HG03108 (cell line): Measurements from ENCODE around the gene TRAF2.

ENCODE experiments used
- ATAC-seq: cut with Tn5 transposase; IDR thresholded peaks from one replicate; pipeline ENCODE4 v1.9.1; 2021; ENCODE audit warnings: moderate library complexity; ENCODE audit not compliant: unreplicated experiment

The TRAF2 gene

DNA sequence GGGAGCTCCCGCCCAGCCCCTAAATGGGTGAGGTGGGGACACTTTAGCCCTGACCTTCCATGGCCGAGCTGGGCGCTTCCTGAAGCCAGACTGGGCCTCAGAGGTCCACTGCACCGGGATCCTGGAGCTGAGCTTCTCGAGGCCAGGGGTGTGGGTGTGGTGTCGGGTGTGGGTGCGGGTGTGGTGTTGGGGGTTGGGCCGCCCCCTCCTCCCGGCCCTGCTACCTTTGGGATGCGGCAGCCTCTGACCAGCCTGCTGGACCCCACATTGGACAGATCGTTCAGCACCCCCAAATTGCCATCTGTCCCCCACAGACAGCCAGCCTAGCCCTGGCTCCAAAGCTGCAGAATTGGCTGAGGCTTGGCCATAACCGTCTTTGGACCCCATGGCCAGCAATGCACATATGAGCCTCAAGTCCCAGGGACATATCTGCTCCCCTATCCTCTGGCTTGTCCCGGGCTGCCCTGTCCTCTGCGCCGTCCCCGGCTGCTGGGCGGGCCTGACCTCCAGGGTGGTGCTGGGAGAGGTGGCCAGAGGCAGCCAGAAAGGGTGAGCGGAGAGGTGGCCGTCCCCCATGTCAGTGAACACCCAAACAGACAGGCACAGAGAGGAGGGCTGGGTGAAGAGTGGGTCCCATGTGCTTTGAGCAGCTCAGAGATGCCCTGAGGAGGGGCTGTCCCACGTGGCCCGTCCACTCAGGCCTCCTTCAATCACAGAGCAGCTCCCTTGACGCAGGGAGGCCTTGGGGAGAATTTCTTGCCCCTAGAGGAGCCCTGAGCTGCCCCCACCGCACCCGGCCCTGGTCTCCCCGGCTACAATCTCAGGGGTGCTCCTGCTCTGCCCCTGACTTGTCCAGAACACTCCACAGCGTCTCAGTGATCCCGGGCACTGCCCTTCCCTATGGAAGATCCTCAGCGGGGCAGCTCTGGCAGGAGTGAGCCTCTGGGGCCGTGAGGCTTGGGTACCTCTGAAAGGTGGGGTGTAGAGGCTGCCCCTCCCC lies 87.6 kb downstream of the TRAF2 start:
- ATAC-seq: no peak

DNA sequence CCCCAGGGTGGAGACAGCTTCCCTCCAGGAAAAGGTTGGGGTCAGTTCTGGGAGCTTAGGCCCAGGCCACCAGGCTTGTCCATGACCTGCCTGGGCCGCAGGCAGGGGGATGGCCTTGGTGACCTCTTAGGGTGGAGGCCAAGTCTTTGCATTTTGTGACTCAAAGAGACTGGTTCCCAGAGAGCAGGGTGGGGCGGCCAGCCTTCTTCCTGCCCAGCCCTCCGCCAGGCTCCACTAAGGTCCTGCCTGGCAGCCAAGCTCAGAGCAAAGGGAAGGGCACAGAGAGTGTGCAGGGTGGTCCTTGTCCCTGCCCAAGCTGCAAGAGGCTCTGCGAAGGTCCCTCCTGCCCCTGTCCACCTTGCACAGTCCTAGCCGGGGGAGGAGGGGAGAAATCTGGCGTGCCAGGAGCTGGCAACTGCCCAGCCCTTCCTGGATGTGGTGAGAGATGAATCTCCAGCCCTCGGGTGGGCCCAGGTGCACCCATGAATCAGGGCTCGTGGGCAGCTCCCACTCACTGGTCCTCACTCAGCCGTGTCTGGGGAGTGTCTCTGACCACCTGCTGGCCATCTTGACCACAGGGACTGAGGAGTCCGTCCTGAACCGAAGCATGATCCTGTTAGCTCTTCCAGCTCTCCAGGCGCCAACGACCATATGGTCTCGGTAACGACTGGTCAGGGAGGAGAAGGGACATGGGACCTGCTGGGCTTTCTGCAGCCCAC lies 88.7 kb downstream of the TRAF2 start:
- ATAC-seq: no peak

GRCh38 chr9:136975644-136976043 lies 89.3 kb downstream of the TRAF2 start:
- no peak for ATAC-seq
